Adrenal gland (tissue), 12 donors: ENCODE results near the gene C10orf120. TPM values are rescaled to one million over a fixed set of nuclear protein-coding genes. Genes with fewer than 3 reads are reported as not detected.

ENCODE experiments used
- DNase-seq, 7 donors: peaks; one replicate each; pipeline ENCODE4 v3.0.0-alpha.2; 2019 to 2020
- H3K27ac ChIP-seq, 5 donors: fragments of 200-600 bp; sonication (generic) in 4 of 5; 1 replicate in 3 of 5; 2 replicates in 2 of 5; pipeline versions ENCODE4 v1.5.1 to v1.8.0; 2016 to 2020; ENCODE audit warnings: mild to moderate bottlenecking in 1 of 5
- H3K27me3 ChIP-seq: fragments of 200-600 bp; 2 replicates; pipeline ENCODE4 v1.8.0; 2021
- H3K36me3 ChIP-seq, 2 donors: fragments of 200-600 bp; replicated peaks in 1 of 2; 1 replicate in 1 of 2; 2 replicates in 1 of 2; pipeline versions ENCODE4 v1.5.1 to v1.8.0; 2018 to 2022
- H3K4me1 ChIP-seq, 2 donors: fragments of 200-600 bp; replicated peaks in 1 of 2; 1 replicate in 1 of 2; 2 replicates in 1 of 2; pipeline versions ENCODE4 v1.5.1 to v1.8.0; 2018 to 2021
- H3K4me3 ChIP-seq, 4 donors: fragments of 200-600 bp; sonication (generic) in 3 of 4; one replicate each; pipeline ENCODE4 v1.5.1; 2016 to 2018
- H3K9me3 ChIP-seq, 3 donors: fragments of 200-600 bp; sonication (generic) in 1 of 3; replicated peaks in 1 of 3; 1 replicate in 2 of 3; 2 replicates in 1 of 3; pipeline versions ENCODE4 v1.5.1 to v1.8.0; 2016 to 2021
- POLR2A ChIP-seq, 2 donors: fragments of 450-650 bp; IDR thresholded peaks; one replicate each; pipeline ENCODE4 v1.6.1; 2017; ENCODE audit warnings: antibody characterized with exemption in 2 of 2, mild to moderate bottlenecking in 2 of 2, moderate library complexity in 1 of 2
- WGBS, 4 donors: extraction: QIAGEN DNeasy Blood & Tissue Kit in 2 of 4; methylation state at CpG; one replicate each; pipeline versions ENCODE4 v1.1.5 to v1.1.7; 2013 to 2017; 5-methylcytosine and 5-hydroxymethylcytosine counted together
- intact Hi-C, 2 donors: fragments of 100-400 bp; cut with DNase I; formaldehyde crosslinking; loops; one replicate each; pipeline versions ENCODE4 v1.14.1 to v1.15.0; 2022 to 2023
- polyA plus RNA-seq, 3 donors: library from polyadenylated mRNA; stranded (reverse); fragments of 200-250 nt in 2 of 3; fragments of 350-450 nt in 1 of 3; fragmentation: Illumina TruSeq in 1 of 3; extraction: RNeasy Lipid Tissue Mini Kit (QIAGEN cat#74804) in 1 of 3; gene quantifications; one replicate each; pipeline ENCODE4 v1.2.3, GENCODE V29; 2013 to 2014
- total RNA-seq, 9 donors: library from RNA; depleted of rRNA in 4 of 9; stranded (reverse); fragments of >200 nt in 4 of 9; fragments of 120-200 nt in 1 of 9; fragmentation: NEBNext Ultra II Directional in 1 of 9; extraction: Animal tissue kit (Norgen Biotek cat#: 25700) in 1 of 9; gene quantifications; one replicate each; pipeline versions ENCODE4 v1.1.0 to v1.2.4, GENCODE V29; 2013 to 2023
- TF ChIP-seq, protein P1 (sequence below), 6 experiments: fragments of 450-650 bp in 4 of 6; fragments of 200-600 bp in 2 of 6; sonication (generic) in 1 of 6; IDR thresholded peaks; 1 replicate in 5 of 6; 2 replicates in 1 of 6; pipeline versions ENCODE4 v1.5.1 to v1.8.0; 2016 to 2021; ENCODE audit warnings: antibody characterized with exemption in 6 of 6, mild to moderate bottlenecking in 2 of 6, moderate library complexity in 1 of 6
- donor health status: healthy with polysubstance abuse.
- donor health status: Bipolar disorder and iron deficiency.
- donor health status: DM: yes; HTN: yes; CAD: no.
- donor health status: DM: no; HTN: no; CAD: no.
- donor health status: DM: no; HTN: no; CAD: no.
- donor health status: DM: yes; HTN: yes; CAD: no.

Gene C10orf120
- total and polyA plus RNA-seq, 12 donors, result not detected

DNA sequence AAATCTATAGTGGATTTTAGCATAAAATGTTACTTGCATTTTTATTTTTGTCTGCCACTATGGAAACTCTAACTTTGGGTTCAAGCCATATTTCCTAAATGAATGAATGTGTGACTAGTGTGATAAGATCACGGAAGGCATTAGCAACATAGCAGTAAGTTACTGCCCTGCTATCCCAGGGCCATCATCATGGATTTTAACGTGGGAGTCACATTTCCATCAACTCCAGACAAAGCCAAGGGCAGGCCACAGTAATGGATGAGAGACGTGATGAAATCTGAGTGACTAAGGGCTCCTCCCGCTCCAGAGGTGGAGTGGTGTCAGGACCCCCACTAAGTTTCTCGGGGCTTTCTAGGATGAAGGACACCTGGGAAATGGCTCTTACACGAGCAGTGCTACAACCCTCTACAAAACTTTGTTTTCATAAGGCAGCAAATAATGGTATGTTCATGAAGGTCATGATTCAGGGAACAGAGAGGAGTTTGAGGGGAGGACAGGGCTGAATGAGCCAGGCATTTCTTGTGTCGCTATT lies 34.3 kb downstream of the C10orf120 start:
- TF ChIP-seq POLR2A (IDR thresholded peaks at IDR 0.05), result no peak
- TF ChIP-seq, protein P1, sequence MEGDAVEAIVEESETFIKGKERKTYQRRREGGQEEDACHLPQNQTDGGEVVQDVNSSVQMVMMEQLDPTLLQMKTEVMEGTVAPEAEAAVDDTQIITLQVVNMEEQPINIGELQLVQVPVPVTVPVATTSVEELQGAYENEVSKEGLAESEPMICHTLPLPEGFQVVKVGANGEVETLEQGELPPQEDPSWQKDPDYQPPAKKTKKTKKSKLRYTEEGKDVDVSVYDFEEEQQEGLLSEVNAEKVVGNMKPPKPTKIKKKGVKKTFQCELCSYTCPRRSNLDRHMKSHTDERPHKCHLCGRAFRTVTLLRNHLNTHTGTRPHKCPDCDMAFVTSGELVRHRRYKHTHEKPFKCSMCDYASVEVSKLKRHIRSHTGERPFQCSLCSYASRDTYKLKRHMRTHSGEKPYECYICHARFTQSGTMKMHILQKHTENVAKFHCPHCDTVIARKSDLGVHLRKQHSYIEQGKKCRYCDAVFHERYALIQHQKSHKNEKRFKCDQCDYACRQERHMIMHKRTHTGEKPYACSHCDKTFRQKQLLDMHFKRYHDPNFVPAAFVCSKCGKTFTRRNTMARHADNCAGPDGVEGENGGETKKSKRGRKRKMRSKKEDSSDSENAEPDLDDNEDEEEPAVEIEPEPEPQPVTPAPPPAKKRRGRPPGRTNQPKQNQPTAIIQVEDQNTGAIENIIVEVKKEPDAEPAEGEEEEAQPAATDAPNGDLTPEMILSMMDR (IDR thresholded peaks at IDR 0.05), result no peak
- Histone ChIP-seq H3K9me3 (no peaks in the 10 kb centered on the region), H3K27me3 (no peaks in the 10 kb centered on the region), H3K36me3 (no peaks in the 10 kb centered on the region), H3K4me3 (no peak overlapping the region), H3K27ac (no peak overlapping the region), H3K4me1 (no peaks in the 10 kb centered on the region)
- 30 to 60% (median 49%) methylated on average over 5 to 7 of the region's 7 CpGs for WGBS, 4 donors
- intact Hi-C loops, result no loop called here
- peak in 1 of 7 donors; percentile 20 for DNase-seq

DNA sequence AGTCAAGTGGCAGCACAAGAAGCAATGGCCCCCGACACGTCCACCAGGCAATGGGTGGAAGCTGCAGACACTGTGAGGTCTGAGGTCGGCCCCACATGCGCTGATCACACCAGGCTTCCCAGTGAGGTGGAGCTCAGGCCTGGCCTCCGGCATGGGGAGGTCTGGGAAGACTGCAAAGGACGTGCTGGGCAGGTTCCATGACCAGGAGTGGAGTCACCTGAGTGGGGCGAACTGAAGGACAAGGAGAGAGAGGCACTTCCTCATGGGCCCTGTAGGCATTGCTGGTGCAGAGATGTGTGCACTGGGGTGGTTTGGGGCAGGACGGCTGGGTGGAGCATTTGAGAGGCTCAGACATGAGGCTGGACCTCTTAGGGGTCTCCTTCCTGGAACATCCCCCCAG lies 35.1 kb downstream of the C10orf120 start:
- TF ChIP-seq, protein P1 (IDR thresholded peaks at IDR 0.05), result no peak
- no peak for TF ChIP-seq POLR2A (IDR thresholded peaks at IDR 0.05)
- WGBS, 4 donors, result 76 to 84% (median 81%) methylated on average over 8 of the region's 8 CpGs
- intact Hi-C loops, result no loop called here
- H3K4me1 ChIP-seq, result no peaks in the 10 kb centered on the region
- H3K4me3 ChIP-seq, result no peak overlapping the region
- H3K36me3 ChIP-seq, result no peaks in the 10 kb centered on the region
- no peaks in the 10 kb centered on the region for H3K27me3 ChIP-seq
- peak in 1 of 7 donors; percentile 27 for DNase-seq
- no peaks in the 10 kb centered on the region for H3K9me3 ChIP-seq
- H3K27ac ChIP-seq, result no peak overlapping the region

- Histone ChIP-seq H3K36me3 (no peaks in the 10 kb centered on the region), H3K27ac (no peak overlapping the region), H3K4me3 (no peak overlapping the region), H3K4me1 (no peaks in the 10 kb centered on the region), H3K27me3 (no peaks in the 10 kb centered on the region), H3K9me3 (no peaks in the 10 kb centered on the region)
- TF ChIP-seq, protein P1 (IDR thresholded peaks at IDR 0.05), result no peak
- TF ChIP-seq POLR2A (IDR thresholded peaks at IDR 0.05), result no peak
- DNase-seq, result peak in 1 of 7 donors; percentile 31
- WGBS, 4 donors, result 80 to 87% (median 85%) methylated on average over 5 of the region's 5 CpGs
- intact Hi-C loops, result no loop called here
Measured at GRCh38 chr10:122663516-122664130, 36.0 kb downstream of the C10orf120 start.

DNA sequence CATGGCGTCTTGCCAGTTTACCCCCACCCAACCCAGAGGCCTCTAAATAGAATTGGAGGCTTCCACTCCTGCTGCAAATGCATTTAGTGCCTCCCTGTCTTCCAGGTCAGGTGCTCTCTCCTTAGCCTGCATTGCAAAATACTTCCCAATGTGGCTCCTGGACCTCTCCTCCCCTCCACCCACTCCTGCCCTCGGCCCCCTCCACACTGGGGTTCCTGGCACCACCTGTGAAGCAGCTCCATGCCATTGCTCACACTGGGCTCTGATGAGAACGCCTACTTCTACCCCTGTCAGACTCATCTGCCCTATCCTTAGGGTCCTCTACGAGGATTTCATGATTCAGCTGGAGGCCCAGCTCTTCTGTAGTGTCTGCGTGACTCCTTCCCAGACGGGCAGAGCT lies 37.4 kb downstream of the C10orf120 start:
- no peak for DNase-seq
- no peaks in the 10 kb centered on the region for H3K9me3 ChIP-seq
- H3K36me3 ChIP-seq, result no peaks in the 10 kb centered on the region
- intact Hi-C loops, result no loop called here
- H3K4me3 ChIP-seq, result no peak overlapping the region
- H3K27ac ChIP-seq, result no peak overlapping the region
- TF ChIP-seq, protein P1 (IDR thresholded peaks at IDR 0.05), result no peak
- TF ChIP-seq POLR2A (IDR thresholded peaks at IDR 0.05), result no peak
- H3K27me3 ChIP-seq, result no peaks in the 10 kb centered on the region
- H3K4me1 ChIP-seq, result no peaks in the 10 kb centered on the region
- 58 to 74% (median 67%) methylated on average over 6 of the region's 6 CpGs for WGBS, 4 donors
